Measurements from ENCODE around the gene DAPK1. TPM values are rescaled to one million over a fixed set of nuclear protein-coding genes. Genes with fewer than 3 reads are reported as not detected.
A peak's percentile ranks its signal among the peaks of the same experiment; 100 is the strongest.

DAPK1 gene
- total RNA-seq, 2 experiments from 2014 or later = 0.29 to 0.47 TPM

DNA sequence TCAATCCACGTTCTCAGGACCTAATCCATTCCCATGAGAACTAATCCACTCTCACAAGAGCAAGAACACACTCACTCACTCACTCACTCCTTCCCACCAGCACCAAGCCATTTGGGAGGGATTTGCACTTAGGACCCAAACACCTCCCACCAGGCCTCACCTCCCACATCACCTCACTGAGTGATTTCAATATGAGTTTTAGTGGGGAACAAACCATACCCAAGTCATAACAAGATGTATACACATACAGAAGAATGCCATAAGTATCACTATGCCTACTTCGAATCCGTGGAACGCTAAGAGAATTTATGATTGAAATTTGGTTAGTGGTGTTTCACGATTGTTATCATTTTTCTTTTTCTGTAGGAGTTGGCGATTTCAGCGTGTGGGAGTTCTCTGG, 199.0 kb downstream of the DAPK1 start:
- Mint-ChIP-seq H3K36me3 (ENCODE audit: low read depth) (no peaks in the 10 kb centered on the region), H3K4me1 (ENCODE audit: low read depth) (no peaks in the 10 kb centered on the region)
- POLR2A ChIA-PET = no interaction called here

DNA sequence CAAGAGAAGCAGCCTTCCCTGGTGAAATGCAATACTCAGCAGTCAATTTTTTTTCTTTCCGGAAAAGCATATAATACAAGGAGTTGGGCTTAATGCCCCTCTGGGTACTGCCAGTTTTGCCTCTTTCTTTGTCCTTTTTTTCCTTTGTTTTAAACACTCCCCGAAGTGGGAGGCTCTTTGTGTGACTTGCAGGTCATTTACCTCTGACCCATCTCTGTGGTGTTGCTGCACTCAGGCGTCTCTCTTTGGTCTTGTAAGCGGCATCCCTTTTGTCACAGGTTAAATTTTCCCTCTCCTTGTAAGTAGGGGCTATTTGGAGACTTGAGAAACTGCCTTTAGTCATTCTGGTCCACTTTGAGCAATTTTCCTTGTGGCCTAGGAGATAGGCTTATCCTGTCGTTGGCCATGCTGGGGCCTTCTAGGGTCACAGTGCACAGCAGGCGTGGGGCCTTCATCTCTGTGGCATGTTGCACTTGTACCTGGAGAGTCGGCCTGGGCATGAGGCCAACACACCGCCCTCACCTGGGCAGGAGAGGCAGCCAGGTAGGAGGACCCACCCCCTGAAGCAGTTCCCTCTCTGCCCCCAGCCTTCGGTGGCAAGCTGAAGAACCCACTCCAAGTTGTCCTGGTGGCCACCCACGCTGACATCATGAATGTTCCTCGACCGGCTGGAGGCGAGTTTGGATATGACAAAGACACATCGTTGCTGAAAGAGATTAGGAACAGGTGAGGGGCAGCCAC, 200.6 kb downstream of the DAPK1 start:
- no peak for ATAC-seq
- H3K9me3 Mint-ChIP-seq (ENCODE audit: insufficient read depth) = no peaks in the 10 kb centered on the region
- POLR2A ChIA-PET = no interaction called here
- CTCF ChIA-PET = no interaction called here
- H3K4me3 Mint-ChIP-seq = no peak overlapping the region
- peaks cover 2% of the 10 kb centered on the region for H3K27me3 Mint-ChIP-seq (ENCODE audit: low read depth)
- H3K4me1 Mint-ChIP-seq (ENCODE audit: low read depth) = peaks cover 5% of the 10 kb centered on the region
- H3K36me3 Mint-ChIP-seq (ENCODE audit: low read depth) = no peaks in the 10 kb centered on the region
- no peak for DNase-seq
- no peak overlapping the region for H3K27ac Mint-ChIP-seq

More for the DNA sequence above, 199.0 kb downstream of the DAPK1 start:
- CTCF ChIA-PET = no interaction called here
- H3K27ac Mint-ChIP-seq = no peak overlapping the region
- peaks cover 2% of the 10 kb centered on the region for H3K27me3 Mint-ChIP-seq (ENCODE audit: low read depth)
- H3K9me3 Mint-ChIP-seq (ENCODE audit: insufficient read depth) = no peaks in the 10 kb centered on the region
- DNase-seq = no peak
- ATAC-seq = no peak
- no peak overlapping the region for H3K4me3 Mint-ChIP-seq

DNA sequence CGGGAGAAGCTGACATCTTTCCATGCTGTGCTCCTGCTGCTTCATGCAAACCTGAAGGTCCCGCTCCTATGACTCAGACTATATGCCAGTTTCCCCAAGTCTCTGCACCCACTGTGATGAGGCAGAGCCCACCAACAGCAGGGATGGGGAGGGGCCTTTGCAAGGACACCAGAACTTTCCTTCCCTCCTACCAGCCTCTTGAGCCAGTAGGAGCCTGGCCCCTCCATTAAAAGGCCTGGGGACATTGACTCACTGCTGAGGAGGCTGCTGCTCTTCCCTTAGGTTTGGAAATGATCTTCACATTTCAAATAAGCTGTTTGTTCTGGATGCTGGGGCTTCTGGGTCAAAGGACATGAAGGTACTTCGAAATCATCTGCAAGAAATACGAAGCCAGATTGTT, 202.2 kb downstream of the DAPK1 start:
- H3K4me1 Mint-ChIP-seq (ENCODE audit: low read depth) = peaks cover 5% of the 10 kb centered on the region
- no peaks in the 10 kb centered on the region for H3K36me3 Mint-ChIP-seq (ENCODE audit: low read depth)
- ATAC-seq = no peak
- H3K27me3 Mint-ChIP-seq (ENCODE audit: low read depth) = no peaks in the 10 kb centered on the region
- CTCF ChIA-PET = no interaction called here
- POLR2A ChIA-PET = no interaction called here
- no peak for DNase-seq
- no peak overlapping the region for H3K4me3 Mint-ChIP-seq
- no peak overlapping the region for H3K27ac Mint-ChIP-seq
- no peaks in the 10 kb centered on the region for H3K9me3 Mint-ChIP-seq (ENCODE audit: insufficient read depth)

DNA sequence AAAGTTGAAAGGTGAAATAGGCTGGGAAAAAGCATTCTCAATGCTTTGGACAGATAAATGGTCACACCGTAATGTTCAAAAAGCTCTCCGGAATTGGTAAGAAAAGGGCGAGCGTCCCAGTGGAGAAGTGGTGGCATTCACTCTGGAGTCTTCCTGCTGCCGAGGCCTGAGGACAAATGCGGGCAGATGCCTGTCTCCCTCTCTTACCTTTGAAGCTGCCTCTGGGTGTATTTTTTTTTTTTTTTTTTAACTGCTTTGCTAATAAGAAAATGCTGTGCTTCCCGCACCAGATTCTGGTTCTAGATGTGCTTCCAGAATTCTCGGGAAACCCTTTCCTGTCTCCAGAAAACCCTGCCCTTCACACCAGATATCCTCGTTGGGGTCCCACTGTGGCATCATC, 203.8 kb downstream of the DAPK1 start:
- H3K27ac Mint-ChIP-seq = no peak overlapping the region
- ChIA-PET CTCF (interaction anchor here (0.7 kb wide), 1 partner anchor 11 kb away, joined by 3 read pairs; no protein-coding TSS in a partner anchor), POLR2A (no interaction called here)
- ATAC-seq (no peak), DNase-seq (no peak)
- no peaks in the 10 kb centered on the region for H3K9me3 Mint-ChIP-seq (ENCODE audit: insufficient read depth)
- H3K36me3 Mint-ChIP-seq (ENCODE audit: low read depth) = no peaks in the 10 kb centered on the region
- no peaks in the 10 kb centered on the region for H3K27me3 Mint-ChIP-seq (ENCODE audit: low read depth)
- peaks cover 5% of the 10 kb centered on the region for H3K4me1 Mint-ChIP-seq (ENCODE audit: low read depth)
- no peak overlapping the region for H3K4me3 Mint-ChIP-seq

DNA sequence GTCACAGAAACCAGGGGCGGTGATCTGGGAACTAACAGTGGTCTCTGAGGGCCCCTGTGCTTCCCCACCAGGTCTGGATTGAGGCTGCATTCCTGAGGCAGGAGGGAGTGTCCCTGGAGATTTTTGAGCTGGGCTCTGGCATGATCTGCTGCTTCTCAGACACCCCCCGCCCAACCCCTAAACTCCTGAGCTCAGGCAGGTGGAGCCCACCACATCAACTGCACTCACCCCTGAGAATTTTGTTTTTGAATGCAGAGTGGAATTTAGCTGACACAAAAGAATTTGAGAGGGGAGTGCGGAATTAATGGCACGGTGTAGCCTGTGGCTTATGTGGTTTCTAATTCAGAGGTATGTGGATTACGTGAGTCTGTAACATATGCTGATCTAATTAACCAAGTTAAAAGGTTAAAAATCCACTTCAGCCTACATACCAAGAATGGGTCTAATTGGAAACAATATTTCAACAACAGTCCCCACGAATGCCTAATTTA, 204.3 kb downstream of the DAPK1 start:
- Mint-ChIP-seq H3K36me3 (ENCODE audit: low read depth) (no peaks in the 10 kb centered on the region), H3K27me3 (ENCODE audit: low read depth) (no peaks in the 10 kb centered on the region), H3K4me1 (ENCODE audit: low read depth) (peaks cover 5% of the 10 kb centered on the region), H3K9me3 (ENCODE audit: insufficient read depth) (no peaks in the 10 kb centered on the region), H3K4me3 (no peak overlapping the region), H3K27ac (no peak overlapping the region)
- ChIA-PET POLR2A (no interaction called here), CTCF (interaction anchor here (0.7 kb wide), 1 partner anchor 12 kb away, joined by 3 read pairs; no protein-coding TSS in a partner anchor)
- DNase-seq (no peak), ATAC-seq (no peak)

DNA sequence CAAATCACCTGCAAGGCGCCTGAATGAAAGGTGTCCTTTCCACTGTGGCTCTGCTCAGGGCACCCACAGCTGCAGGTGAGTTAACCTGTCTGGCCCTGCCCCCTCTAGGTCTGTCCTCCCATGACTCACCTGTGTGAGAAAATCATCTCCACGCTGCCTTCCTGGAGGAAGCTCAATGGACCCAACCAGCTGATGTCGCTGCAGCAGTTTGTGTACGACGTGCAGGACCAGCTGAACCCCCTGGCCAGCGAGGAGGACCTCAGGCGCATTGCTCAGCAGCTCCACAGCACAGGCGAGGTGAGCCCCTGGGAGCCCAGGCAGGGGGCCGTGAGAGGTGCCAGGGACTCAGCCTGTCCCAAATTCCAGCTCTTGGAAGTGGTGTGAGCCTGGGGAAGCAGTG, 205.3 kb downstream of the DAPK1 start:
- no peaks in the 10 kb centered on the region for H3K36me3 Mint-ChIP-seq (ENCODE audit: low read depth)
- no peaks in the 10 kb centered on the region for H3K27me3 Mint-ChIP-seq (ENCODE audit: low read depth)
- no peak overlapping the region for H3K4me3 Mint-ChIP-seq
- H3K27ac Mint-ChIP-seq = no peak overlapping the region
- peaks cover 6% of the 10 kb centered on the region for H3K4me1 Mint-ChIP-seq (ENCODE audit: low read depth)
- no peak for DNase-seq
- no peak for ATAC-seq
- POLR2A ChIA-PET = no interaction called here
- H3K9me3 Mint-ChIP-seq (ENCODE audit: insufficient read depth) = no peaks in the 10 kb centered on the region
- CTCF ChIA-PET = no interaction called here

DNA sequence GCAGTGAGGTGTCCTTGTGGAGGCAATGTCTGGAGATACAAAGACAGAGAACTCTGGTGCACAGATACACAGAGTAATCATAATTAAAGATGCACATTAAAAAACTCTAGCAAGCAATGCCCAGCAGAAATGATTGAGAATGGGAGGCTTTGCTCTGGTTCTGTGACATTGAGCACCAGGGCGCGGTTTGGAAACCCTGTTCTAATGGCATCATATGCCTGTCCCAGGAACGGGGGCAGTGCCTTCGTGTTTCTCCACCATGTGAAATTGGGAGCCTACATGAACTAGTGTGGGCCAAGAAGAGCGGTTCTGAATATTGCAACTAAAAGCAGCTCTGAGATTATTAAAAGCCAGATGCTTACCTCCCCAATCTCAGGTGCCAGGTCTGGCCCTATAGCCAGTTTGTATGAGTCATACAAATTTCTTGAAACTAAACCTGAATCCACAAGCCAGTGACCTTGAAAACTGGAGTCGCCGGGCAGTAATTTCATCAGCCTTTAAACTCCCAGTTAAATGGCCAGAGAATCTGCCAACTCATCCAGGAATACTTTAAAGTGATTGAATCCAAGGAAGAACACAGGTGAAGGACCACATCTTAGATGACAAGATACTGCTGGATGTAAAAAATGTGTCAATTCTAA, 206.1 kb downstream of the DAPK1 start:
- ChIA-PET CTCF (no interaction called here), POLR2A (no interaction called here)
- ATAC-seq (no peak), DNase-seq (no peak)
- Mint-ChIP-seq H3K27me3 (ENCODE audit: low read depth) (no peaks in the 10 kb centered on the region), H3K4me1 (ENCODE audit: low read depth) (peaks cover 12% of the 10 kb centered on the region), H3K27ac (no peak overlapping the region), H3K36me3 (ENCODE audit: low read depth) (no peaks in the 10 kb centered on the region), H3K9me3 (ENCODE audit: insufficient read depth) (no peaks in the 10 kb centered on the region), H3K4me3 (no peak overlapping the region)

DNA sequence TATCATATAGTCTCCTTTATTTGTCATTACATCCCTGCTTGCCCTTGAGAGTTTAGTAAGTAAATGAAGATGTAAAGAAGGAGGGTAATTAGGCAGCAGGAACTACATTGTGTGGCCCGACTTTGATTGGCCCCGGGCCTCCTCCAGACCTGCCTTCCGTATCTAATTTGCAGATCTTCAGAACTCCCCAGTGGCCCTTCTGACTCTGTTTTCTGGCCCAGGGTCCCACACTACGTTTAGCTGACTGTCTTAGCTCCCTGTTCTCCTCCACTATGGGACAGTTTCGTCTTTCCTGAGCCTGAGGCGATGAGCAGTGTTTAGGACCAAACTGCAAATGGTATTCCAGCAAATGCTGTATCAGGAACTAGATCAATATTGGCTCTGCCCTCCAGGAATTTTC, 206.7 kb downstream of the DAPK1 start:
- H3K27ac Mint-ChIP-seq = no peak overlapping the region
- CTCF ChIA-PET = no interaction called here
- POLR2A ChIA-PET = no interaction called here
- H3K4me1 Mint-ChIP-seq (ENCODE audit: low read depth) = peaks cover 18% of the 10 kb centered on the region
- DNase-seq = no peak
- H3K36me3 Mint-ChIP-seq (ENCODE audit: low read depth) = no peaks in the 10 kb centered on the region
- no peak overlapping the region for H3K4me3 Mint-ChIP-seq
- H3K27me3 Mint-ChIP-seq (ENCODE audit: low read depth) = no peaks in the 10 kb centered on the region
- H3K9me3 Mint-ChIP-seq (ENCODE audit: insufficient read depth) = no peaks in the 10 kb centered on the region
- no peak for ATAC-seq

DNA sequence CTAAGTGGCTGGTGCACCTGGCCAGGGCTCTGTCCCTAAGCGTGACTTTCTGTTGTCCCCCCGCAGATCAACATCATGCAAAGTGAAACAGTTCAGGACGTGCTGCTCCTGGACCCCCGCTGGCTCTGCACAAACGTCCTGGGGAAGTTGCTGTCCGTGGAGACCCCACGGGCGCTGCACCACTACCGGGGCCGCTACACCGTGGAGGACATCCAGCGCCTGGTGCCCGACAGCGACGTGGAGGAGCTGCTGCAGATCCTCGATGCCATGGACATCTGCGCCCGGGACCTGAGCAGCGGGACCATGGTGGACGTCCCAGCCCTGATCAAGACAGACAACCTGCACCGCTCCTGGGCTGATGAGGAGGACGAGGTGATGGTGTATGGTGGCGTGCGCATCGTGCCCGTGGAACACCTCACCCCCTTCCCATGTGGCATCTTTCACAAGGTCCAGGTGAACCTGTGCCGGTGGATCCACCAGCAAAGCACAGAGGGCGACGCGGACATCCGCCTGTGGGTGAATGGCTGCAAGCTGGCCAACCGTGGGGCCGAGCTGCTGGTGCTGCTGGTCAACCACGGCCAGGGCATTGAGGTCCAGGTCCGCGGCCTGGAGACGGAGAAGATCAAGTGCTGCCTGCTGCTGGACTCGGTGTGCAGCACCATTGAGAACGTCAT, 208.5 kb downstream of the DAPK1 start:
- Mint-ChIP-seq H3K27ac (no peak overlapping the region), H3K27me3 (ENCODE audit: low read depth) (no peaks in the 10 kb centered on the region), H3K4me3 (no peak overlapping the region), H3K4me1 (ENCODE audit: low read depth) (peaks cover 22% of the 10 kb centered on the region), H3K36me3 (ENCODE audit: low read depth) (no peaks in the 10 kb centered on the region), H3K9me3 (ENCODE audit: insufficient read depth) (no peaks in the 10 kb centered on the region)
- POLR2A ChIA-PET = no interaction called here
- ATAC-seq = no peak
- no peak for DNase-seq
- CTCF ChIA-PET = no interaction called here

DNA sequence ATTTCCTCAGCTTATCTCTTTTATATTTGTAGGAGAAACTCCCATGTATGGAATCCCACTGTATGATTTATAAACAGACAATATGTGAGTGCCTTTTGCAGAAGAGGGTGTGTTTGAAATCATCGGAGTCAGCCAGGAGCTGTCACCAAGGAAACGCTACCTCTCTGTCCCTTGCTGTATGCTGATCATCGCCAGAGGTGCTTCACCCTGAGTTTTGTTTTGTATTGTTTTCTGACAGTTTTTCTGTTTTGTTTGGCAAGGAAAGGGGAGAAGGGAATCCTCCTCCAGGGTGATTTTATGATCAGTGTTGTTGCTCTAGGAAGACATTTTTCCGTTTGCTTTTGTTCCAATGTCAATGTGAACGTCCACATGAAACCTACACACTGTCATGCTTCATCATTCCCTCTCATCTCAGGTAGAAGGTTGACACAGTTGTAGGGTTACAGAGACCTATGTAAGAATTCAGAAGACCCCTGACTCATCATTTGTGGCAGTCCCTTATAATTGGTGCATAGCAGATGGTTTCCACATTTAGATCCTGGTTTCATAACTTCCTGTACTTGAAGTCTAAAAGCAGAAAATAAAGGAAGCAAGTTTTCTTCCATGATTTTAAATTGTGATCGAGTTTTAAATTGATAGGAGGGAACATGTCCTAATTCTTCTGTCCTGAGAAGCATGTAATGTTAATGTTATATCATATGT, 210.3 kb downstream of the DAPK1 start:
- Mint-ChIP-seq H3K4me3 (no peak overlapping the region), H3K27ac (no peak overlapping the region), H3K9me3 (ENCODE audit: insufficient read depth) (no peaks in the 10 kb centered on the region), H3K27me3 (ENCODE audit: low read depth) (no peaks in the 10 kb centered on the region), H3K36me3 (ENCODE audit: low read depth) (no peaks in the 10 kb centered on the region), H3K4me1 (ENCODE audit: low read depth) (peaks cover 20% of the 10 kb centered on the region)
- DNase-seq (no peak), ATAC-seq (no peak)
- POLR2A ChIA-PET = no interaction called here
- CTCF ChIA-PET = no interaction called here

DNA sequence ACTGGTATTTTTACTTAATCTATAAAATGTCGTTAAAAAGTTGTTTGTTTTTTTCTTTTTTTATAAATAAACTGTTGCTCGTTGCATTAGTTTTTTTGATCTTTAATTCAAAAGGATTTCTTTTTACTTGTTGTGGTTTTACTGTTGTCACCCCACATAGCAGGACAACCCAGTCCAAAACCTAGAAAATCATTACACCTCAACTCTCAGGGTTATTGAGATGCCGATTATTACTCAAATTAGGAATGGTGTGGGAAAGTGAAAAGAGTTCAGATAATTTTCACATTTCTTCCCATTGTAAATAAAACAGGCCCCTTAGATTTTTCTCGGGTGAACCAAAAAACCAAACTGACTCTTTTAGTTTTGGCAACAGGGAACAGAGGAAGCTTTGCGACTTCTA, 210.9 kb downstream of the DAPK1 start:
- Mint-ChIP-seq H3K27me3 (ENCODE audit: low read depth) (no peaks in the 10 kb centered on the region), H3K4me3 (peak overlapping the region; percentile 37), H3K27ac (no peak overlapping the region), H3K9me3 (ENCODE audit: insufficient read depth) (no peaks in the 10 kb centered on the region), H3K4me1 (ENCODE audit: low read depth) (peaks cover 24% of the 10 kb centered on the region), H3K36me3 (ENCODE audit: low read depth) (no peaks in the 10 kb centered on the region)
- ATAC-seq (no peak), DNase-seq (no peak)
- ChIA-PET POLR2A (no interaction called here), CTCF (no interaction called here)
